Immature natural killer cell (primary cell): ENCODE results near the gene FGFR2. TPM values are rescaled to one million over a fixed set of nuclear protein-coding genes. Genes with fewer than 3 reads are reported as not detected.

Source experiments
- DNase-seq, 3 donors: peaks; one replicate each; pipeline ENCODE4 v3.0.0; 2022; ENCODE audit warnings: mixed read lengths in 1 of 3
- H3K27ac Mint-ChIP-seq, 6 donors: one replicate each; pipeline ENCODE4 v1.8.0; 2020; ENCODE audit warnings: mixed read lengths in 6 of 6, mild to moderate bottlenecking in 5 of 6, inconsistent platforms in 4 of 6, moderate library complexity in 3 of 6
- H3K27me3 Mint-ChIP-seq, 3 donors: one replicate each; pipeline ENCODE4 v1.8.0; 2020 to 2021; ENCODE audit warnings: low read depth in 3 of 3, mild to moderate bottlenecking in 3 of 3, mixed read lengths in 3 of 3, moderate library complexity in 3 of 3, inconsistent platforms in 1 of 3
- H3K36me3 Mint-ChIP-seq, 3 donors: one replicate each; pipeline ENCODE4 v1.8.0; 2020; ENCODE audit warnings: mixed read lengths in 3 of 3, inconsistent platforms in 2 of 3, mild to moderate bottlenecking in 2 of 3
- H3K4me1 Mint-ChIP-seq, 2 donors: one replicate each; pipeline ENCODE4 v1.8.0; 2020; ENCODE audit warnings: inconsistent platforms in 2 of 2, mild to moderate bottlenecking in 2 of 2, mixed read lengths in 2 of 2, moderate library complexity in 1 of 2
- H3K4me3 Mint-ChIP-seq, 5 donors: one replicate each; pipeline ENCODE4 v1.8.0; 2020; ENCODE audit warnings: mild to moderate bottlenecking in 5 of 5, mixed read lengths in 5 of 5, inconsistent platforms in 3 of 5, moderate library complexity in 3 of 5
- H3K9me3 Mint-ChIP-seq, 6 donors: one replicate each; pipeline ENCODE4 v1.8.0; 2020; ENCODE audit warnings: mild to moderate bottlenecking in 6 of 6, mixed read lengths in 6 of 6, inconsistent platforms in 4 of 6, moderate library complexity in 3 of 6
- polyA plus RNA-seq, 3 donors: library from polyadenylated mRNA; unstranded; fragments of 300-500 nt; fragmentation: Illumina TruSeq; gene quantifications; one replicate each; pipeline ENCODE4 v1.2.3, GENCODE V29; 2021

The FGFR2 gene
- polyA plus RNA-seq, 3 donors from 2014 or later, result not detected

- Mint-ChIP-seq H3K4me3 (no peak overlapping the region), H3K27ac (no peak overlapping the region), H3K4me1 (peaks cover 6% of the 10 kb centered on the region in 2 donors), H3K36me3 (peaks cover 0 to 8% (median 0%) of the 10 kb centered on the region in 3 donors), H3K27me3 (peaks cover 14 to 25% (median 15%) of the 10 kb centered on the region in 3 donors), H3K9me3 (no peaks in the 10 kb centered on the region)
- DNase-seq, result no peak
These were observed 3.2 kb upstream of the FGFR2 start for GRCh38 chr10:121601458-121601857.

DNA sequence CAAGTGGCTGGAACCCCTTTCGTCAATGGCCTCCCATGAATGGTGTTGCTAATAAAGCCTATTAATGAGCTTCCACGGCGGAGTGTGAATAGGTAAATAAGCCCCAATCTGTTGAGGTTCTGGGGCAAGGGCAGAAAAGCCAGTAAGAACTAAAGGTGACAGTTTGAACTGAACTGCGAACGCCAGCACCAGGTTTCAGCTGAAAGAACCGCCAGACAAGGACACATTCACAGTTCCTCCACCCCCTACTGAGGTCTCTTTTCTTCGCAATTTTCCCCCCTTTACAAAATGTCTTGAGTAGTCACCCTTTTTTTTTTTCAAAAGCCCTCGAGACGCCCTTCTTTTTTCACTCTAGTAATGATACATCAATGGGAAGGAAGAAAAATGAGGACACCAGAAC, 2.4 kb upstream of the FGFR2 start:
- H3K4me3 Mint-ChIP-seq, result no peak overlapping the region

DNA sequence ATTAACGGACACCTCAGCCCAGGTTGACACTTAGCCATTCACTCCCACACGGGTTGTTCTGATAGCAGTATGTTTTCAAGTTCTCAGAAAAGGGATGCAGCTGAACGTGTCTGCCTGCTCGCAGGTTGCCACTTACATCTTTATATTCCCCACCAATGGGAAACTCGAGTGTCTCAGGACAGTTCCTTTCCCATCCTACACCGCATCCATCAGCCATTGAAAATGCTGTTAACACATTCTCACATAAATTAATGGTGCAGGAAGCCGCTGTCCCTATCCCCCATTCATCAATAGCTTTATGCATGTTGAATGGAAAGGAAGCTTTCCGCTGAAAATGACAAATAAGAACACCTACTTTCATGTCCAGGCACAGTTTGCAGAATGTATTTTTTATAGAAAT, 1.7 kb upstream of the FGFR2 start:
- peaks cover 6 to 7% of the 10 kb centered on the region in 2 donors for H3K4me1 Mint-ChIP-seq
- no peaks in the 10 kb centered on the region for H3K9me3 Mint-ChIP-seq
- H3K4me3 Mint-ChIP-seq, result peak overlapping the region in 1 of 5 donors; percentile 17
- H3K36me3 Mint-ChIP-seq, result peaks cover 0 to 8% (median 0%) of the 10 kb centered on the region in 3 donors
- DNase-seq, result no peak
- H3K27me3 Mint-ChIP-seq, result peaks cover 14 to 30% (median 23%) of the 10 kb centered on the region in 3 donors
- H3K27ac Mint-ChIP-seq, result no peak overlapping the region

More for the DNA sequence above, 2.4 kb upstream of the FGFR2 start:
- no peak for DNase-seq
- Mint-ChIP-seq H3K27me3 (peaks cover 14 to 27% (median 23%) of the 10 kb centered on the region in 3 donors), H3K36me3 (peaks cover 0 to 8% (median 0%) of the 10 kb centered on the region in 3 donors), H3K9me3 (no peaks in the 10 kb centered on the region), H3K4me1 (peaks cover 6 to 7% of the 10 kb centered on the region in 2 donors), H3K27ac (no peak overlapping the region)

GRCh38 chr10:121597504-121598262, 561 bp downstream of the FGFR2 start:
- H3K4me3 Mint-ChIP-seq, result no peak overlapping the region

GRCh38 chr10:121596689-121597503, 1.3 kb downstream of the FGFR2 start:
- H3K36me3 Mint-ChIP-seq, result peaks cover 0 to 8% (median 0%) of the 10 kb centered on the region in 3 donors
- peaks cover 6 to 7% of the 10 kb centered on the region in 2 donors for H3K4me1 Mint-ChIP-seq
- no peaks in the 10 kb centered on the region for H3K9me3 Mint-ChIP-seq
- DNase-seq, result no peak
- H3K27ac Mint-ChIP-seq, result no peak overlapping the region
- peak overlapping the region in 4 of 5 donors; percentile 50 to 88 (median 67) for H3K4me3 Mint-ChIP-seq
- H3K27me3 Mint-ChIP-seq, result peaks cover 14 to 28% (median 21%) of the 10 kb centered on the region in 3 donors

More at GRCh38 chr10:121597504-121598262, 561 bp downstream of the FGFR2 start:
- Mint-ChIP-seq H3K27me3 (peaks cover 14 to 30% (median 23%) of the 10 kb centered on the region in 3 donors), H3K9me3 (no peaks in the 10 kb centered on the region), H3K4me1 (peaks cover 6 to 7% of the 10 kb centered on the region in 2 donors), H3K27ac (no peak overlapping the region), H3K36me3 (peaks cover 0 to 8% (median 0%) of the 10 kb centered on the region in 3 donors)
- DNase-seq, result no peak

DNA sequence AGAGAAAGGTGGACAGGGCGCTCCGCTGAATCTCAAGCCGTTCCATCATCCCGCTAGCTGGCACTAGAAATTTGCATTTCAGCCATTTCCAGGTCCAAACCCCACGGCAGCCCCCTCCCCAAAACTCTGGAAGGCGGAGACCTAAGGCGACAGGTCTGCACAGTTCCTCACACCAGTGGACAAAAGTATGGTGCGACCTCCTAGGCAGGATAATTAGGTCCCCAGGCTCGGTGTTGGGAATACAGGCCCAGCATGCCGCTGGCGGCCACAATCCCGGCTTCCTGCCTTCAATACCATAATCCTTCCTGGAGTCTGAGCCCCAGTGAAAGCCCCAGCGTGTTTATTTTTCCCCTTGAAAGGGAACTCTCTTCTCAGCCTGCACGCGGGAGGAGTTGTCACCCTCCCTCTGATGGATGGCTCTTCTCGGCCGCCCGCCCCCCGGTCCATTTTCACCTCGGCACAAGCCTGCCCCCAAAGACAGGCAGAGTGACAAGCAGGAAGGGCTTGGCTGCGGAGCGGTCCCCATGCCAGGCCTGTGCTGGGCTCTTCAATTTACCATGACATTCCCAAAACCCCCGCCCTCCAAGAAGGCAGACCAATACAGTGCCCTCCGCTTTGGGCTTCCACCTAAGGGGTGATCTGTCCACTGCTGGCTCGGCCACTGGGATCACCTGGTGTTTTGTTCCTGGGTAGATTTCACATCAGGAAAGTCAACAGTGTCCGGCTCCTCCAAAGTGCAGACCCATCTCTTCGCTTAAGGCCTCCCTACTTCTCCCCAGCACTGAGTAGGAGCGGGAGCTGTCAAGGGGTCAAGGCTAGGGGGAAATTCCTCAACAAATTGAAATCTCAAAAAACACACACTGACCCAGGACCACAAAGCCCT, 2.2 kb downstream of the FGFR2 start:
- DNase-seq, result no peak
- Mint-ChIP-seq H3K27ac (no peak overlapping the region), H3K36me3 (peaks cover 0 to 6% (median 0%) of the 10 kb centered on the region in 3 donors), H3K27me3 (peaks cover 13 to 19% (median 14%) of the 10 kb centered on the region in 3 donors), H3K4me1 (peaks cover 6 to 7% of the 10 kb centered on the region in 2 donors), H3K4me3 (no peak overlapping the region), H3K9me3 (no peaks in the 10 kb centered on the region)

- H3K36me3 Mint-ChIP-seq, result peaks cover 0 to 3% (median 0%) of the 10 kb centered on the region in 3 donors
- no peak overlapping the region for H3K27ac Mint-ChIP-seq
- H3K9me3 Mint-ChIP-seq, result no peaks in the 10 kb centered on the region
- H3K4me3 Mint-ChIP-seq, result no peak overlapping the region
- peaks cover 10 to 18% (median 11%) of the 10 kb centered on the region in 3 donors for H3K27me3 Mint-ChIP-seq
- H3K4me1 Mint-ChIP-seq, result peaks cover 6 to 7% of the 10 kb centered on the region in 2 donors
- no peak for DNase-seq
These were observed 2.9 kb downstream of the FGFR2 start for GRCh38 chr10:121595351-121595805.

DNA sequence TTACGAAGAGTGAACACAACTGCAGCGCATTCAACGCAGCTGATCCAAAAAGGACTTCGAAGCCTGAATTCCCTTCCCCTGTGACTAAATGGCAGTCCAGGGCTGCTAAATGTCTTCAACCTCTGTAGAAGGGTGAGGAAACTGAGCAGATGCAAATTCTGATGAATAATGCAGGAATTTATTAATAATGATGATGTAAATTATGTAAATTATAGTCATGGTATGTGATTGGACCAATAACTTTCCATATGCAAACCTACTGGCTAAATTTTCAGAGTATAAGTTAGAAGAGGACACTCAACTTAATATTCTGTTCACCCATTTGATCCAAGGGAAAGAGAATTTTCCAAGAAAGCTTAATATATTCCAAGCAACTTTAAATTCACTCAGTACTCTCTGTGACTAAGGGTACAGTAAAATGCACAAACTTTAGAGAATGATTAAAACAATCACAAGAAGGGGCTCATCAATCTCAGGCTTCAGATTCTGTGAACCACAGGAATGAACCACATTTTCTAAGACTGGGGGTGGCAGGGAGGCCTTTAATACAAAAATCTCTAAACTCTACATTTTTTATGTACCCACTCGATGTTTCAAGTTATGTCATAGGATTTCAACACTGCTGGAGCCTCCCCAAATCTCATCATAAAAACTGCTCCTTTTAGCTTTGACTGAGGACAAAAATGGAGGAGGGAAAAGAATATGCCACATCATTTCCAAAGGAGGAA, 3.5 kb downstream of the FGFR2 start:
- DNase-seq, result no peak
- Mint-ChIP-seq H3K9me3 (no peaks in the 10 kb centered on the region), H3K27me3 (peaks cover 7 to 18% (median 11%) of the 10 kb centered on the region in 3 donors), H3K27ac (no peak overlapping the region), H3K36me3 (peaks cover 0 to 3% (median 0%) of the 10 kb centered on the region in 3 donors), H3K4me3 (no peak overlapping the region), H3K4me1 (peaks cover 6 to 7% of the 10 kb centered on the region in 2 donors)

GRCh38 chr10:121594076-121594475, 4.2 kb downstream of the FGFR2 start:
- Mint-ChIP-seq H3K4me1 (peaks cover 6 to 7% of the 10 kb centered on the region in 2 donors), H3K27me3 (peaks cover 5 to 13% (median 11%) of the 10 kb centered on the region in 3 donors), H3K27ac (no peak overlapping the region), H3K36me3 (peaks cover 0 to 3% (median 0%) of the 10 kb centered on the region in 3 donors), H3K9me3 (no peaks in the 10 kb centered on the region), H3K4me3 (no peak overlapping the region)
- DNase-seq, result no peak

GRCh38 chr10:121593281-121594075, 4.8 kb downstream of the FGFR2 start:
- no peaks in the 10 kb centered on the region for H3K9me3 Mint-ChIP-seq
- H3K4me1 Mint-ChIP-seq, result peaks cover 4 to 7% of the 10 kb centered on the region in 2 donors
- no peak overlapping the region for H3K4me3 Mint-ChIP-seq
- H3K27me3 Mint-ChIP-seq, result peaks cover 5 to 13% (median 11%) of the 10 kb centered on the region in 3 donors
- no peak overlapping the region for H3K27ac Mint-ChIP-seq
- DNase-seq, result no peak
- H3K36me3 Mint-ChIP-seq, result peaks cover 0 to 3% (median 0%) of the 10 kb centered on the region in 3 donors

DNA sequence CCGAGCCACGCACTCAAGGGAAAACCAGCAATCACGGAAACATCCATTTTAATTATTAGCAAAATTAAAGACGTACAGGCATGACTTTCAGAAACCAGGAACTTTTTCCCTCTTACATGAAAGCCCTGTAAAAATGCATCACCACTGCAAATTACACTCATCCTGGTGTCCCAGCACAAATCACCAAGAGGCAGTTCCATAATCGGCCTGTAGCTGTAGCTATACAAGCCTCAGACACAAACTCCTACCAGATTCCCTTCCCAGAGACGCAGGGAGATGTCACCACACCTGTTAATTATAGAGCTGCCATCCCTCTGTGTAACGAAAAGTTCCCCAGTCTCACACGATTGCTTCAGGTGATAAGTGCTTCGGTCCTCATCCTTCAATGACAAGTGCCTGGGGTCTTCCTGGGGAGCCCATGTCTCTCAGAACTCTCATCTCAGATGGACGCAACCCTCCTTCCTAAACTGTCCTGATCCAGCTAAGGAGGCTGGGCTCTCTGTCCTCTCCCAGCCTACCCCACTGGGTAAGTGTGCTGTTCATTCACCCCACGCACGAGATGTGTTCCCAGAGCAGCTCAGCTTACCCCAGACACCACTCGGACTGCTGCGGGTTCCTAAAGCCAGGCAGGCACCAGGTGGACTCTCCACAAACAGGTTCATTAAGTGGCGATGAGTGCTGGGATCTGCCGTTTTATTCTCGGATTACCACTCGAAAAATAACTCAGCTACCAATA, 5.9 kb downstream of the FGFR2 start:
- Mint-ChIP-seq H3K9me3 (no peaks in the 10 kb centered on the region), H3K4me3 (no peak overlapping the region), H3K4me1 (peaks cover 4 to 7% of the 10 kb centered on the region in 2 donors), H3K27me3 (peaks cover 5 to 13% (median 11%) of the 10 kb centered on the region in 3 donors), H3K27ac (no peak overlapping the region), H3K36me3 (peaks cover 0 to 3% (median 0%) of the 10 kb centered on the region in 3 donors)
- no peak for DNase-seq
